Nephron (organoid): Measurements from ENCODE around the gene HOXC5.

Experiments used
- H3K27ac Mint-ChIP-seq, 3 experiments: 2 replicates each; pipeline ENCODE4 v1.8.0; 2020; ENCODE audit warnings: mixed read lengths in 3 of 3, mild to moderate bottlenecking in 2 of 3, moderate library complexity in 1 of 3
- H3K27me3 Mint-ChIP-seq: 2 replicates; pipeline ENCODE4 v1.8.0; 2021; ENCODE audit warnings: low read depth, mild to moderate bottlenecking, moderate library complexity, mixed read lengths
- H3K36me3 Mint-ChIP-seq: 2 replicates; pipeline ENCODE4 v1.8.0; 2020; ENCODE audit warnings: low read depth, mixed read lengths
- H3K4me1 Mint-ChIP-seq: 2 replicates; pipeline ENCODE4 v1.8.0; 2020; ENCODE audit warnings: mixed read lengths
- H3K4me3 Mint-ChIP-seq, 3 experiments: 2 replicates each; pipeline ENCODE4 v1.8.0; 2020; ENCODE audit warnings: mild to moderate bottlenecking in 3 of 3, mixed read lengths in 3 of 3, moderate library complexity in 2 of 3
- H3K9me3 Mint-ChIP-seq: 2 replicates; pipeline ENCODE4 v1.8.0; 2020; ENCODE audit warnings: mixed read lengths
- TF ChIP-seq, protein P1 (sequence below), 3 experiments: fragments of 200-600 bp; sonication (generic); IDR thresholded peaks; one replicate each; pipeline ENCODE4 v1.5.0; 2021; ENCODE audit warnings: antibody characterized with exemption in 3 of 3; ENCODE audit not compliant: unreplicated experiment in 3 of 3

Gene HOXC5

DNA sequence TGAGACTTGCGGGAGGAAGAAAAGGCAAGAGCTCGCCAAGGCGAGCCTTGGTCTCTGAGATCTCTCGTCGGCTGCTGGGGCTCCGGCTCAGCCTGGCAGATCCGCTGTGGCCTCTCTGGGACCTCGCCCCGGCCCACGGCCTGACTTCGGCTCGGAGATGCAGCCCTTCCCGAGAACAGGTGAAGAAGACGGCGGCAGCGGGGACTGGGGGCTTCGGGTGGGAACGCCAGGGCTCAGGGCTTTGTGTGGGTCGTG lies 38.9 kb upstream of the HOXC5 start:
- peaks cover 73% of the 10 kb centered on the region for H3K4me1 Mint-ChIP-seq
- H3K27me3 Mint-ChIP-seq = peaks cover 77% of the 10 kb centered on the region
- no peaks in the 10 kb centered on the region for H3K9me3 Mint-ChIP-seq
- peak overlapping the region; percentile 95 to 99 (median 96) for H3K4me3 Mint-ChIP-seq
- peak overlapping the region; percentile 95 to 100 (median 100) for H3K27ac Mint-ChIP-seq
- H3K36me3 Mint-ChIP-seq = peaks cover 36% of the 10 kb centered on the region
- TF ChIP-seq, protein P1, sequence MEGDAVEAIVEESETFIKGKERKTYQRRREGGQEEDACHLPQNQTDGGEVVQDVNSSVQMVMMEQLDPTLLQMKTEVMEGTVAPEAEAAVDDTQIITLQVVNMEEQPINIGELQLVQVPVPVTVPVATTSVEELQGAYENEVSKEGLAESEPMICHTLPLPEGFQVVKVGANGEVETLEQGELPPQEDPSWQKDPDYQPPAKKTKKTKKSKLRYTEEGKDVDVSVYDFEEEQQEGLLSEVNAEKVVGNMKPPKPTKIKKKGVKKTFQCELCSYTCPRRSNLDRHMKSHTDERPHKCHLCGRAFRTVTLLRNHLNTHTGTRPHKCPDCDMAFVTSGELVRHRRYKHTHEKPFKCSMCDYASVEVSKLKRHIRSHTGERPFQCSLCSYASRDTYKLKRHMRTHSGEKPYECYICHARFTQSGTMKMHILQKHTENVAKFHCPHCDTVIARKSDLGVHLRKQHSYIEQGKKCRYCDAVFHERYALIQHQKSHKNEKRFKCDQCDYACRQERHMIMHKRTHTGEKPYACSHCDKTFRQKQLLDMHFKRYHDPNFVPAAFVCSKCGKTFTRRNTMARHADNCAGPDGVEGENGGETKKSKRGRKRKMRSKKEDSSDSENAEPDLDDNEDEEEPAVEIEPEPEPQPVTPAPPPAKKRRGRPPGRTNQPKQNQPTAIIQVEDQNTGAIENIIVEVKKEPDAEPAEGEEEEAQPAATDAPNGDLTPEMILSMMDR (IDR thresholded peaks at IDR 0.05; ENCODE audit: unreplicated experiment in 3 of 3) = no peak

DNA sequence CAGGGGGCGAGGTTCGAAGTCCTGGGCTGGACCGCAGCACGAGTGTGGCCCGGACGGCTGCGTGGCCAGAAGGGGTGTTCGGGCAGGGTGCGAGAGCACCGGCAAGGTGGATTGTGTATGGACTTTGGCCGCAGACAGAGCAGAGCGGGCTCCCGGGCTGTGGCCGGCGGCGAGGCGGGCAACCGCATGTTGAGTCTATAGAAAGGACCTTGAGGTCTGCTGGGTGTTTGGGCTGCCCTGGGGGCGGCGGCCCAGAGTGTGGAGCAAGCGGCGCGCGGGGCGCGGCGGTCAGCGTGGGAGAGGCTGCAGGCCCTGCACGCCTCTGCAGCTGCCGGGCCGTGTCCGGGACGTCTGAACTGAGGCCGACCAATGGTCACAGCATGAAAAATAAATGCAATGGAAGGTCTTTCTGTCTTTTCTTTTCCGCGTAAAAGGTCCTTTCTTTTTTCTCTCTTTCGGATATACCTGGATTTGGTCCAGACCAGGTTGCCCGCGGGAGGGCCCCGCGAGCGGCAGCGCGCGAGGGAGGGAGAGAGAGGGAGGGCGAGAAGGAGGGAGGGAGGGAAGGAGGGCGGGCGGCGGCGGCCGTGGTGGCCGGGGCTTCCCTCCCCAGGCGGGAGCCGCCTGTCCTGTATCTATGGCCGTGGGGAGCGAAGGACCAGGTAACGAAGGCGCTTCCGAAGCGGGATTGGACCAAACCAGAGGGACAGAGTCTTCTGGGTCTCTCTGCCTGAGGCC lies 38.4 kb upstream of the HOXC5 start:
- no peaks in the 10 kb centered on the region for H3K9me3 Mint-ChIP-seq
- H3K4me1 Mint-ChIP-seq = peaks cover 69% of the 10 kb centered on the region
- peak overlapping the region; percentile 95 to 99 (median 96) for H3K4me3 Mint-ChIP-seq
- TF ChIP-seq, protein P1 (IDR thresholded peaks at IDR 0.05; ENCODE audit: unreplicated experiment in 3 of 3) = no peak
- H3K27me3 Mint-ChIP-seq = peaks cover 72% of the 10 kb centered on the region
- peaks cover 33% of the 10 kb centered on the region for H3K36me3 Mint-ChIP-seq
- H3K27ac Mint-ChIP-seq = peak overlapping the region; percentile 95 to 100 (median 100)

DNA sequence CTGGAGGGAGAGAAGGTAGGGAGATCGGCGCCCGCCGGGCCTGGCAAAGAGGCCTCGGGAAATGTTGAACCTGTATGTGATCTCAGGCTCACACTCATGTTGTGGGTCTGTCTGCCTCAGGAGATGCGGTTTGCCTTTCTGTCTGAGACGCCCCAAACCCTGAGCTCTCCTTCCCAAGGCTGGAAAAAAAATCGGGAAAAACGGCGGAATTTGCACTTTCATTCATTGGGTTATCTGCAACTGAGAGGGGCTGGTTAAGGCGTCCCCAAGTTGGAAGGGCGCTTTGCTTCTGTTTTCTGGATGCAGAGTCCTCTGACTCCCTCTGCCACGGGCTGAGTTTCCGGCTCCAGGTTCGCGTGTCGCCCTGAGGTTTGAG lies 37.9 kb upstream of the HOXC5 start:
- H3K27ac Mint-ChIP-seq = peak overlapping the region; percentile 95 to 100 (median 100)
- peak overlapping the region; percentile 95 to 99 (median 96) for H3K4me3 Mint-ChIP-seq
- TF ChIP-seq, protein P1 (IDR thresholded peaks at IDR 0.05; ENCODE audit: unreplicated experiment in 3 of 3) = no peak
- H3K4me1 Mint-ChIP-seq = peaks cover 64% of the 10 kb centered on the region
- H3K27me3 Mint-ChIP-seq = peaks cover 66% of the 10 kb centered on the region
- no peaks in the 10 kb centered on the region for H3K9me3 Mint-ChIP-seq
- H3K36me3 Mint-ChIP-seq = peaks cover 28% of the 10 kb centered on the region

DNA sequence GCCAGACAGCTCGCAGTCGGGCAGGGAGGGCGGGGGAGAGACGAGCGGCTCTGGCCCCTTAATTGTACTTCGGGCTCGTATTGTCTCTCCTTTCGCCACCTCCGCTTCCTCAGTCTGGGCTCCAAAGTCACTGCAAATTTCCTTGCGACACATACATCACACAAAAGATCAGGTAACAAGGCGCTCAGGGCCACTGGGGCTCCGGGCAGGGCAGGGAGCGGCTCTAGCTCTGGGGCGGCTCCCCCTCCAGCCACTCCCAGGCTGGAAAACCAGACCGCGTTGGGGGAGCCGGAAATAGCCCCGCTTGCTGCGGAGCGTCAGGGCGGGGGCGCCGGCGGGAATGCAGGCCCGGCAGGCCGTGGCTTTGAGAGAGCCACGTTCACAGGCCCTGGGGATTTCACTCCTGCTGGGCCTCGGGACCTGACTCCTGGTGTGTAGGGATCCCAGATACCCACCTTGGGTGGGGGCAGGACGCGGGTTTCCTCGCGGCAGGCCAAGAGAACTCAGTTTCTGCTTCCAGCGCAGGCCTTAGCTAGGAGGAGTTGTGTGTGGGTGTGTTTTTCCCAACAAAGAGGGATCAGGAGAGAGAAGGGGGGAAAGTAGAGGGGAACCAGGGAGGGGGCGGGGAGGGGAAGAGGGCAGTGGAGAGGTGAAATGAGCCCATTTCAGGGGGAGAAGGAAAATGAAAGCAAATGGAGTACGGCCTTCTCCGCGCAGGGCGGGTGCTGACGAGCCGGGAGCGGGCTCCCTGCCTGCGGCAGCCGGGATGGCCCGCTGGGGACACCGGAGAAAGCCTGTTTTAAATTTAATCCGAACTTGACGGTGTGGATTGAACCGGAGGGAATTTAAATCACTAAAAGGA lies 37.2 kb upstream of the HOXC5 start:
- peaks cover 60% of the 10 kb centered on the region for H3K27me3 Mint-ChIP-seq
- peaks cover 22% of the 10 kb centered on the region for H3K36me3 Mint-ChIP-seq
- H3K4me1 Mint-ChIP-seq = peaks cover 57% of the 10 kb centered on the region
- H3K27ac Mint-ChIP-seq = peak overlapping the region; percentile 95 to 100 (median 100)
- H3K9me3 Mint-ChIP-seq = no peaks in the 10 kb centered on the region
- TF ChIP-seq, protein P1 (IDR thresholded peaks at IDR 0.05; ENCODE audit: unreplicated experiment in 3 of 3) = no peak
- peak overlapping the region; percentile 95 to 99 (median 96) for H3K4me3 Mint-ChIP-seq

DNA sequence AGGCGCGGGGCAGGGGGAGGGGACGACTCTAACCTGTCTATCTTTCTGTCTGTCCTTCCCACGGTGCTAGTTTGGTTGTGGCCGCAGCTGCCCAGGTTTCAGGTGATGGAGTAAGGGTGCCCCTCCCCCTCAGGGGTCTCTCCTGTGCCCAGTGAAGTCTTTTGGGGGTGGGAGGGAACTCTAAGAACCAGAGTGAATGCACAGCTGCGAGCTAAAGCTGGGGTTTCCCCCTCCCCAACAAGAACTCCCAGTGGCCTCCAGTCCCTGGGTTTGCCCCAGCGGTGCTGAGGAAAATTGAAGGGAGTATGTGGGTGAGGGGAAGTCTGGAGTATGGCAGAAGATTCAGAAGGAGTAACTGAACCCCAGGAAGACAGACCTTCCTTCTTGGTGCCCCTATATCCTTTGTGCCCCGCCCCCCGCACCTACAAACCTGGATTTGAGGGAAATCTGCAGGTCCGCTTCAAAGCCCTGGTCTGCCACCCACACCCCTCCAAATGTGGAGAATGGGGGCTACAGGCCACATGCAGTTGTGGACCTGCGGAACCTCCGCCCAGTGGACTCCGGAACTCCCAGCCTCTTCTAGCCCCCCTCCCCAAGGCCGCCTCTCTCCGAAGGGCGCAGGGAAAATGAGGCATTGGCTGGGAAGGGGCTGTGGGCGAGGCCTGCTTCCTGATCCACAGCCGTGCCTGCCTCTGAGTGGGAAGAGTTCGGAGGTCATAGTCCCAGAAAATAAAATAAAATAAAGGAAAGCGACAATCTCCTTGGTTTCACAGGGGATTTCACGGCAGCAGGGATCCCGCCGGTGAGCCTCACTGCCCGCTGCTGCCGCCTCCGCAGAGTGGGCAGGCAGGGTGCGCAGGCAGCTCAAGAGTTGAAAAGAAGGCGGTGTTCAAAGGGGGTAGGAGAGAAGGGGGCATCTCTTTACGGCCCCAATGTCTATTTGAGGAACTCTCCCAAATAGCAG lies 36.3 kb upstream of the HOXC5 start:
- peaks cover 18% of the 10 kb centered on the region for H3K36me3 Mint-ChIP-seq
- H3K4me3 Mint-ChIP-seq = peak overlapping the region; percentile 95 to 99 (median 96)
- TF ChIP-seq, protein P1 (IDR thresholded peaks at IDR 0.05; ENCODE audit: unreplicated experiment in 3 of 3) = no peak
- H3K27ac Mint-ChIP-seq = peak overlapping the region; percentile 95 to 100 (median 100)
- H3K9me3 Mint-ChIP-seq = no peaks in the 10 kb centered on the region
- H3K27me3 Mint-ChIP-seq = peaks cover 51% of the 10 kb centered on the region
- H3K4me1 Mint-ChIP-seq = peaks cover 52% of the 10 kb centered on the region
